Hepatic stellate cell (primary cell): ENCODE results near the gene SLC25A24.
"Not testable (repeated sequence)": the region's sequence is repeated elsewhere in the genome, so short reads cannot be mapped to it uniquely, and the experiment has no call there.

ENCODE experiments used
- DNase-seq: peaks from one replicate; pipeline ENCODE4 v3.0.0; 2011; ENCODE audit warnings: low spot score

SLC25A24 gene

GRCh38 chr1:108194051-108194450 lies 6.1 kb downstream of the SLC25A24 start:
- no peak for DNase-seq

GRCh38 chr1:108193333-108193732 lies 6.8 kb downstream of the SLC25A24 start:
- DNase-seq: no peak

- no peak for DNase-seq
These were observed 7.6 kb downstream of the SLC25A24 start for GRCh38 chr1:108192581-108192980.

GRCh38 chr1:108190686-108191416 lies 9.3 kb downstream of the SLC25A24 start:
- DNase-seq: no peak

- no peak for DNase-seq
These were observed 10.0 kb downstream of the SLC25A24 start for GRCh38 chr1:108190001-108190634.

GRCh38 chr1:108188801-108189200 lies 11.3 kb downstream of the SLC25A24 start:
- no peak for DNase-seq

- DNase-seq: no peak
These were observed 17.0 kb downstream of the SLC25A24 start for GRCh38 chr1:108182959-108183700.

GRCh38 chr1:108179018-108179417 lies 21.1 kb downstream of the SLC25A24 start:
- no peak for DNase-seq

- not testable (repeated sequence) for DNase-seq
These were observed 37.7 kb downstream of the SLC25A24 start for GRCh38 chr1:108162409-108162808.

GRCh38 chr1:108159951-108160350 lies 40.2 kb downstream of the SLC25A24 start:
- not testable (repeated sequence) for DNase-seq

GRCh38 chr1:108158893-108159453 lies 41.2 kb downstream of the SLC25A24 start:
- DNase-seq: no peak

GRCh38 chr1:108154314-108154713 lies 45.8 kb downstream of the SLC25A24 start:
- no peak for DNase-seq

GRCh38 chr1:108152782-108153222 lies 47.3 kb downstream of the SLC25A24 start:
- no peak for DNase-seq

GRCh38 chr1:108151548-108151947 lies 48.6 kb downstream of the SLC25A24 start:
- DNase-seq: no peak

GRCh38 chr1:108149796-108150467 lies 50.2 kb downstream of the SLC25A24 start:
- DNase-seq: peak; percentile 29

GRCh38 chr1:108144569-108144968 lies 55.6 kb downstream of the SLC25A24 start:
- not testable (repeated sequence) for DNase-seq

- no peak for DNase-seq
These were observed 57.3 kb downstream of the SLC25A24 start for GRCh38 chr1:108142773-108143394.

- DNase-seq: no peak
These were observed 57.9 kb downstream of the SLC25A24 start for GRCh38 chr1:108142258-108142657.

- no peak for DNase-seq
These were observed 58.5 kb downstream of the SLC25A24 start for GRCh38 chr1:108141621-108142020.

- DNase-seq: no peak
These were observed 59.2 kb downstream of the SLC25A24 start for GRCh38 chr1:108140936-108141335.

GRCh38 chr1:108140177-108140576 lies 60.0 kb downstream of the SLC25A24 start:
- DNase-seq: no peak
